Activated naive CD8-positive, alpha-beta T cell treated with anti-CD3 and anti-CD28 coated beads, Interleukin-2, amount 10 ng/mL, durations not matched to agents 7 days and 5 days (primary cell): ENCODE measurements around the gene SPOCD1. TPM values are rescaled to one million over a fixed set of nuclear protein-coding genes. Genes with fewer than 3 reads are reported as not detected.
A peak's percentile ranks its signal among the peaks of the same experiment; 100 is the strongest.

Experiments used
- ATAC-seq: fragments of 150-1000 bp; cut with Tn5 transposase; one replicate; pipeline ENCODE4 v1.10.0; 2021; ENCODE audit warnings: low read depth, moderate library complexity
- POLR2A ChIA-PET: fragments of 350-600 bp; sonication (Branson Sonifier 250); formaldehyde crosslinking; loops from one replicate; lab custom pipeline; 2021; ENCODE audit warnings: antibody characterized with exemption; lab: Charles Lee
- DNase-seq: peaks from one replicate; pipeline ENCODE4 v3.0.0; 2021
- H3K27ac Mint-ChIP-seq: one replicate; pipeline ENCODE4 v1.8.0; 2022; ENCODE audit warnings: mild to moderate bottlenecking, mixed read lengths
- H3K27me3 Mint-ChIP-seq: one replicate; pipeline ENCODE4 v1.8.0; 2022; ENCODE audit warnings: mild to moderate bottlenecking, moderate library complexity, mixed read lengths
- H3K36me3 Mint-ChIP-seq: one replicate; pipeline ENCODE4 v1.8.0; 2021; ENCODE audit warnings: mild to moderate bottlenecking, mixed read lengths
- H3K4me1 Mint-ChIP-seq: one replicate; pipeline ENCODE4 v1.8.0; 2021; ENCODE audit warnings: mixed read lengths
- H3K4me3 Mint-ChIP-seq: one replicate; pipeline ENCODE4 v1.8.0; 2022; ENCODE audit warnings: mild to moderate bottlenecking, moderate library complexity, mixed read lengths
- H3K9me3 Mint-ChIP-seq: one replicate; pipeline ENCODE4 v1.8.0; 2021; ENCODE audit warnings: mixed read lengths
- total RNA-seq, 2 experiments: library from RNA; stranded (reverse); gene quantifications; one replicate each; pipeline ENCODE4 v1.2.3, GENCODE V29; 2021

Gene SPOCD1
- total RNA-seq, 2 experiments from 2014 or later, result 0.34 to 0.36 TPM

DNA sequence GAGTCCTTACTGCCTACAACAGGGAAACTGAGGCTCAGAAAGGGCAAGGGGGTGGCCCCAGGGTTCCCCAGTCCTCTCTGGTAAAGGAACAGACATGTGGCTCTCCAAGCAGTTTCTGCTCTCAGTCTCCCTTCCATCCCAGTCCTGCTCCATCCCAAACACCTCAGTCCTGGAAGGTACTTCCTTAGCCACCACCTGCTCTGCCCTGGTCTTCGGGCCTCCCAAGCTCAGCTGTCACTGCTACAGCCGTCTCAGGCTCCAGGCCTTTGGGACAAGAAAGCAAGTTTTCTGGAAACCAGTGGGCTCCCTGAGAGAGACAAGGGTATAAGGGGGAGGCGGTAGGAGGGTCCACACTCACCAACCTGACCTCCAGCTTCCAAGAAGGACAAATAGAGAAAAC lies 28.6 kb downstream of the SPOCD1 start:
- Mint-ChIP-seq H3K36me3 (no peaks in the 10 kb centered on the region), H3K27me3 (no peaks in the 10 kb centered on the region), H3K9me3 (no peaks in the 10 kb centered on the region), H3K4me3 (peak overlapping the region; percentile 86), H3K27ac (no peak overlapping the region), H3K4me1 (peaks cover 14% of the 10 kb centered on the region)
- DNase-seq (peak; percentile 29), ATAC-seq (no peak)
- POLR2A ChIA-PET, result interaction anchor here (1.0 kb wide), 1 partner anchor 27 kb away, joined by 3 read pairs; no protein-coding TSS in a partner anchor

DNA sequence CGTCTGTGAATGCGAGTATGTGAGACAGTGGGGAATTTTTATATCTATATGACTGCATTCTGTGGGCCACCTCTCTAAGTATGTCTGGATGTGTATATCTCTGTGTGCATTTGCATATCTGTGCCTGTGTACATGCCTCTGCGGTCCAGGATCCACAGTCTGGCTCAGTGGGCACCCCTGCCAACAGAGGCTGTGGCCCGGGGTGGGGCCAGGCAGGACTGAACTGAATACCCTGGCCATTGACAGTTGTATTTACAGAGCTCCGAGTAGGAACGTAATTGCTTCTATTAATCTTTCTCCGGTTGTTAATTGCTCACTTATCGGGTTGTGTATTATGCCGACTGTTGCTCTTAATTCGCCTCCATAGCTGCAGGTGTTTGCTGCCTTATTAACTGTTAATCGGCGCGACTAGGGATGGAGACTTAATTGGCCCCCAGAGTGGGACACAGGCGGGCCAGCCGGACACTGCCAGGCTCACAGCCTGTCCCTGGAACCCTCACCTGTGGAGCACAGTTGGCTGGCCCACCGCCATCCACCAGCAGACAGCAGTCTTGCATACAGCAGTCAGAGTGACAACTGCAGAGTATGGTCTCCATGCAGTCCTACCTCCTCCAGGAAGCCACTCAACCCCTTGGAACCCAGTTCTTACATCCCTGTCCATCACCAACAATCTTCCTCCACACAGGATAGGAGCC lies 29.3 kb downstream of the SPOCD1 start:
- peak; percentile 30 for DNase-seq
- H3K4me1 Mint-ChIP-seq, result peaks cover 14% of the 10 kb centered on the region
- H3K27ac Mint-ChIP-seq, result no peak overlapping the region
- no peak for ATAC-seq
- no peak overlapping the region for H3K4me3 Mint-ChIP-seq
- H3K36me3 Mint-ChIP-seq, result no peaks in the 10 kb centered on the region
- no peaks in the 10 kb centered on the region for H3K27me3 Mint-ChIP-seq
- POLR2A ChIA-PET, result no interaction called here
- H3K9me3 Mint-ChIP-seq, result no peaks in the 10 kb centered on the region

DNA sequence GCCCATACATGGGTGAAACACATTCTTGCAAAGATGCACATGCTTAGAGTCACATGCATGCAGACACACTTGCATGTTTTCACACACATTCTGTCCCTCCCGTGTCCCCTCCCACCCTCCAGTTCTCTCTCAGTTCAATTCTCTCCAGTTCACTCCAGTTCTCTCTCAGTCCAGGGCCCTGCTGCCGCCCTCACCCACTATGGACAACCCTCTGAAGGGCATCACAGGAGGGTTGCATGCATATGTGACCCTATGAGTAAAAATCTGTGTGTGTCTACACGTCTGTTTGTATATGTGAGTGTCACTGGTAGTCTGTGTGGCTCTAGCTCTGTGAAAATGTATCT lies 29.9 kb downstream of the SPOCD1 start:
- peaks cover 14% of the 10 kb centered on the region for H3K4me1 Mint-ChIP-seq
- no peaks in the 10 kb centered on the region for H3K27me3 Mint-ChIP-seq
- no peak overlapping the region for H3K4me3 Mint-ChIP-seq
- H3K36me3 Mint-ChIP-seq, result no peaks in the 10 kb centered on the region
- ATAC-seq (no peak), DNase-seq (no peak)
- POLR2A ChIA-PET, result no interaction called here
- no peaks in the 10 kb centered on the region for H3K9me3 Mint-ChIP-seq
- H3K27ac Mint-ChIP-seq, result no peak overlapping the region

DNA sequence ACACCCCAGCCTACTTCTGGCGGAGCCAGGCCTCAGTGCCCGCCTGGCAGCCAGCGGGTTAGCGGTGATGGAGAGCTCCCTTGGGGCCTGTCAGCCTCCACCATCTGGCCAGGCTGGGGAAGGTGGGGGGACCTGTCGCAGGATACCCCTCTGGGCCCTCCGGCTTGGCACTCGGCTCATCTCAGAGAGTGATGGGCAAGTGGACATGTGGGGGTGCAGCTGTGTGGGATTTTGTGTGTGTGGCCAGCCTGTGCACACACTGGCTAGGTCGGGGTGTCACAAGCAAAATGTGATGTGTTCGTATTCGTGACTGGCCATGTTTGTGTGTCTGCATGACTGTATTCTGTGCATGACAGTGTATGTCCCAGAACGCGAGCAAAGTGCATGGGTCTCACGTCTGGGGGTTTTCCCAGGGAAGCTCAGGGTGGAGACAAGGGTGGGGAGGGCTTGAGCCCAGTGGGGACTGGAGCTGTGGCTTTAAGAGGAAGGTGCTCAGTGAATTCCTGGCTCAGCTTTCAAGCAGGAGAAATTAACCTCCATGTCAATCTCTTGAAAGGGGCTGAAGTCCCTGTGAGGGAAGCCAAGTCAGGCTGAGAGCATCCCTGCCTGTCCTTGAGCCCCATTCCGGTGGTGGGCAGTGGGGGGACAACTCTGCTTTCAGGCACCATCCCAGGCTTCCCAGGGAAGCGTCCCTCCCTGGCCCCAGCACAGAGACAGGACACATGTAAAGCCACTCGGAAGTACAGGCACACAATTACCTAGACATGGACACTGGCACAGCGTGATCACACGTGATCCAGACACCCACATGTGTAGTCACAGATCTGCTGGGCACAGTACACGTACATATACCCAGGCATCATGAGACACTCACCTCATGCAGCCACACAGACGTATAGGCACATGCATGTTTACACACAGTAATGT lies 30.5 kb downstream of the SPOCD1 start:
- ATAC-seq (no peak), DNase-seq (peak; percentile 24)
- Mint-ChIP-seq H3K36me3 (no peaks in the 10 kb centered on the region), H3K27ac (no peak overlapping the region), H3K9me3 (no peaks in the 10 kb centered on the region), H3K4me3 (no peak overlapping the region), H3K27me3 (no peaks in the 10 kb centered on the region), H3K4me1 (peaks cover 14% of the 10 kb centered on the region)
- POLR2A ChIA-PET, result no interaction called here

DNA sequence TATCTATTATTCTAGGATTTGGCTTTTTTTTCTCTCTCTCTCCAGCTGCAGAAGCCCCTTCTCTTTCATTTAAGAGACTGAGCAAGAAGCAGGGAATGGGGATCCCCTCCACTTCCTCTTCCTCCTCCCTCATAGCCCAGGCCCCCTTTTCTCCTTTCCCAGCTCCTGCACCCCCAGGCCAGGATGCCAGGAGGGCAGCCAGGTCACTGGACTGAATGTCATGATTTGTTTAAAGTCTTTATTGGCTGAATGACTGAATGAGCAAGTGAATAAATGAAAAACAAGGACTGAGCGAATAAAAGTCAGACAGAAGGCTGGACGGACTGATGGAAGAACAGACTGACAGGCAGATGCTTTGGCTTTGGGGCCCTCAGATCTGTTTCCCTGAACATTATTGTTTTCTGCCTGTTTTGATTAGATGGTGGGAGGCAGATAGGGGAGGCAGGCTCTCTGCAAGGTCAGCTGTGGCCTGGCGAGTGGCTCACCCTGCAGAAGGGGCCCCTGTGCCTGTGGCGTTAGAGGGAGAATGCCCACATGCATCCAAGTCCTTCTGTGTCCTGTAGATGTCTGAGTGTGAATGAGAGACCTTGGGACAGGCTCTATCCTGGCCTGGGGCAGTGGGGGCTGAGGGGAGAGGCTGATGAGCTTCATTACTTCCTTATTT lies 31.3 kb downstream of the SPOCD1 start:
- Mint-ChIP-seq H3K9me3 (no peaks in the 10 kb centered on the region), H3K36me3 (no peaks in the 10 kb centered on the region), H3K4me3 (no peak overlapping the region), H3K27ac (no peak overlapping the region), H3K4me1 (peaks cover 9% of the 10 kb centered on the region), H3K27me3 (no peaks in the 10 kb centered on the region)
- DNase-seq (peak; percentile 20), ATAC-seq (no peak)
- POLR2A ChIA-PET, result no interaction called here

DNA sequence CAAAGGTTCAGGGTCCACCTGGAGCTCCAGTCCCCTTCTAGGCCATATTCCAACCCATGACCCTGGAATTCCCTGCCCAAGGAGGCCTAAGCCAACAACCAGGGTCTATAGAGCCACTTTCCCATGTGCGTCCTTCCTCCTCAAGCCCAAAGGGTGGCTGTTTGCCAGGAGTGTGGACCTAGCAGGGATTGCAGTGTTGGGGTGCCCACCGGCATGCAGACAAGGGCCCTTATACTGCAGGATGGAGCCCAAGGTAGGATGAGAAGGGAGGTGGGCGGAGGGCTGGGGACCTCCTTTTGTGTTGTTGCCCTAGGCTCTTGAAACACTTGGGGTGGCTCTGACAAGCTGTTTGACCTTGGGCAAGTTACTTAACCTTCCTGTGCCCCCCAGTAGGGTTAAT lies 32.0 kb downstream of the SPOCD1 start:
- no peaks in the 10 kb centered on the region for H3K9me3 Mint-ChIP-seq
- POLR2A ChIA-PET, result no interaction called here
- DNase-seq (peak; percentile 16), ATAC-seq (no peak)
- H3K27me3 Mint-ChIP-seq, result peaks cover 3% of the 10 kb centered on the region
- no peak overlapping the region for H3K4me3 Mint-ChIP-seq
- no peaks in the 10 kb centered on the region for H3K36me3 Mint-ChIP-seq
- H3K27ac Mint-ChIP-seq, result no peak overlapping the region
- peaks cover 7% of the 10 kb centered on the region for H3K4me1 Mint-ChIP-seq

DNA sequence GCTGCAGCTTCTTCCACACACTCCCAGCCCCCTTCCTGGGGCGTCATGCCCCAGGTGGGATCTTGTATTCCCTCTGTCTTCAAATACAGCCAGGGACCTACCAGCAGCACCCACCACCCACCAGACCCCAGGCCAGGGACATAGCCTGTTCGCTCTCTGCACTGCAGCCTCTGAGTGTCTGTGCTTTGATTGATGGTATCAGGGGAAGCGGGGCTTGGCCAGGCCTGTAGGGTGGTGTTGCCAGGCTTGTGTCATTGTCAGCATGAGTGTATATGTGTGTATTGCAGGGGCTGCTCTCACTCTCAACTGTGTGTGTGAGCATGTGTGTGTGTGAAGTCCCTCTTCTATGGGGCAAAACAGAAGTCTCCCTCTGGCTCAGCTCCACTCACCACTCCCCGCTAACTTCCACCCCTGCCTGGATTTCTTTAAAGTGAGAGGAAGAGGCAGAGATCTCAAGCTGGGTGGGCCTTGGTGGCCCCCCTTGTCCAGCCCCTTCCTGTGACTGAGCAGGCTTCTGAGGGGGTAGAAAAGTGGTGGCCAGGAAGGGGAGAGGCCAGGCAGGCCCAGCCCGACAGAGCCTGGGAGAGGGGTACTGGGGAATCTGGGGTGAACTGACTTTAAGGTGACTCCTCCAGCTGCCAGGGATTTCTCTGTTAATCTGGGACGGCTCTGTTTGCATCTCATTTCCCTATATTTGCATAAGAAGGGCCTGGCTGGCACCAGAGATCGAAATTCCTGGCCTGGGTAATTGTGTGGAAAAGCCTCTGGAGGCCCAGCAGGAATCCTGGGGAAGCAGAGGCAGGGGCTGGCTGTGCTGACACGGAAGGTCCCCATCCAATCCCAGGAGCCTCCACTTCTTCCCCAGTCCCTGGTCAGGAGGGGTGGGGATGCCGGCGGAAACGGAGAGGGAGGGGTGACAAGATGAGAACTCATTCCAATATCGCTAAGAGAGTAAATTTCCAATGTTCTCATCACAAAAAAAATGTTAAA lies 33.1 kb downstream of the SPOCD1 start:
- ATAC-seq (no peak), DNase-seq (no peak)
- Mint-ChIP-seq H3K27me3 (peaks cover 3% of the 10 kb centered on the region), H3K4me3 (no peak overlapping the region), H3K27ac (no peak overlapping the region), H3K4me1 (peaks cover 2% of the 10 kb centered on the region), H3K36me3 (no peaks in the 10 kb centered on the region), H3K9me3 (no peaks in the 10 kb centered on the region)
- POLR2A ChIA-PET, result no interaction called here

DNA sequence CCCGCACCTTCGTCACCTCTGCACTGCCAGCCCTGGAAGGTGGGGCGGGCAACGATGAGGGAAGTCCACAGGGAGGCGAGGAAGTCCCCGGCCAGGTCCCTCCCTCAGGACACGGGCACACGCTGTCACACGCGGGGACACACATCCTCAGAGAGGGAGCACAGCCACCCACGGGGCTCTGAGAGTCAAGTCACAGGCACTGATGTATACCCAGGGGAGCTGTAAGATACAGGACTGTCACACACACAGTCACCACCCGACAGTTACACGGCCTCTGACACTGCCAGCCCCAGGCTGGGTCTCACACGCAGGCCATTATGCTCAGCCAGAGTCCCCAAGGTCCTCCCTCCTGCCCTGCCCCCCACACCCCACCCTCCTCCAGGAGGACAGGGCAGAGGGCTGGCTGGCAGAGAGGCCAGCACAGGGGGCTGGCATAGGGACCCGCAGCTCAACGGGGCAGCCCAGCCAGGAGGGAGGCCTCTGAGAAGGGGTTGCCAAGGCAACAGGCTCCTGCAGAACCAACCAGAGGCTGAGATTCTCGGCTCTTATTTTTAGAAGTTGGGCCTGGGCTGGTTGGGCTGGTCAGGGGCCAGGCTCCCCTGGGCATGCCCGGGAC lies 34.0 kb downstream of the SPOCD1 start:
- ATAC-seq (no peak), DNase-seq (no peak)
- H3K27ac Mint-ChIP-seq, result no peak overlapping the region

DNA sequence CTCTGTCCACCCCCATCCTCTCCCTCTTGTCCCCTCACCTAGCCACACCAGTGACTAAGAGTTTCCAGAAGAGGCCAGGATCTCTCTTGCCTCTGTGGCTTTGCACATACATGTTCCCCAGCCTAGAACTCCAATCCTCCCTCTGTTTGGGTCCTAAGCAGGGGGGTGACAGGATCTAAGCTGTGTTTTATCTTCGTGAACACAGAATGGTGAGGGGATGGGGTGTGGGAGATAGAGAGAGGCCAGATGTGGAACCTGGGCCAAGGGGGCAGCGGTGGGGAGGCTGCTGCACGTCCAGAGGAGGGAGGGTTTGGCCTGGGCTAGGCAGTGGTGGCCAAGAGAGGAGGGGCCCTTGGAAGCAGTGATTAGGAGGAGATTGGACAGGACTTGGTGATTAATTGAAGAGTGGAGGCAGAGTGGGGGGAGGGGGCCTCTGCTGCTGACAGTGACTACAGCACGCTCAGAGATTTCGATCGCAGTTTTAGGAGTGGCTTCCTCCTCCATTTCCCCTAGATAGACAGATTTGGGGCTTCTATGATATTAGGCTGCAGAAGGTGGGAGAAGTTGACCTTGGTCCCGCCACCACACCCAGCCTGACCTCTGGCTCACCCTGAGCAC lies 34.6 kb downstream of the SPOCD1 start:
- H3K27me3 Mint-ChIP-seq, result peaks cover 17% of the 10 kb centered on the region
- no peak for ATAC-seq
- H3K27ac Mint-ChIP-seq, result no peak overlapping the region
- no peaks in the 10 kb centered on the region for H3K9me3 Mint-ChIP-seq
- H3K36me3 Mint-ChIP-seq, result no peaks in the 10 kb centered on the region
- H3K4me3 Mint-ChIP-seq, result no peak overlapping the region
- no peak for DNase-seq
- H3K4me1 Mint-ChIP-seq, result no peaks in the 10 kb centered on the region
- POLR2A ChIA-PET, result no interaction called here

More for the DNA sequence above, 34.0 kb downstream of the SPOCD1 start:
- no peaks in the 10 kb centered on the region for H3K36me3 Mint-ChIP-seq
- no peaks in the 10 kb centered on the region for H3K4me1 Mint-ChIP-seq
- no peaks in the 10 kb centered on the region for H3K9me3 Mint-ChIP-seq
- H3K27me3 Mint-ChIP-seq, result peaks cover 11% of the 10 kb centered on the region
- POLR2A ChIA-PET, result no interaction called here
- no peak overlapping the region for H3K4me3 Mint-ChIP-seq

DNA sequence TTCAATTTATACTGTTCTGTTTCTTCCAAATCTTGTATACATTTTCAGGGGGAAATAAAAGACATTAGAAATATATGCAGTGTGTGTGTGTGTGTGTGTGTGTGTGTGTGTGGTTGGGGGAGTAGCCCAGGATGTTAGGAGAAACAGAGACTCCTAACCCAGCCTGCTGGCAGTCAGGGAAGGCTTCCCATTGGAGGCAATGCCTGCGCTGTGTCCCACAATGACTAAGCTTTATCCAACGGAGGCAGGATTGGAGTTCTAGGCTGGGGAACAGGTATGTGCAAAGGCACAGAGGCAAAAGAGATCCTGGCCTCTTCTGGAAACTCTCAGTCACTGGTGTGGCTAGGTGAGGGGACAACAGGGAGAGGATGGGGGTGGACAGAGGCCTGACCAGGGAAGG lies 35.2 kb downstream of the SPOCD1 start:
- H3K4me3 Mint-ChIP-seq, result no peak overlapping the region
- peaks cover 19% of the 10 kb centered on the region for H3K27me3 Mint-ChIP-seq
- H3K9me3 Mint-ChIP-seq, result no peaks in the 10 kb centered on the region
- H3K36me3 Mint-ChIP-seq, result no peaks in the 10 kb centered on the region
- no peak for DNase-seq
- POLR2A ChIA-PET, result interaction anchor here (1.3 kb wide), 1 partner anchor 9 kb away, joined by 4 read pairs; no protein-coding TSS in a partner anchor
- H3K4me1 Mint-ChIP-seq, result no peaks in the 10 kb centered on the region
- no peak overlapping the region for H3K27ac Mint-ChIP-seq
- ATAC-seq, result no peak

DNA sequence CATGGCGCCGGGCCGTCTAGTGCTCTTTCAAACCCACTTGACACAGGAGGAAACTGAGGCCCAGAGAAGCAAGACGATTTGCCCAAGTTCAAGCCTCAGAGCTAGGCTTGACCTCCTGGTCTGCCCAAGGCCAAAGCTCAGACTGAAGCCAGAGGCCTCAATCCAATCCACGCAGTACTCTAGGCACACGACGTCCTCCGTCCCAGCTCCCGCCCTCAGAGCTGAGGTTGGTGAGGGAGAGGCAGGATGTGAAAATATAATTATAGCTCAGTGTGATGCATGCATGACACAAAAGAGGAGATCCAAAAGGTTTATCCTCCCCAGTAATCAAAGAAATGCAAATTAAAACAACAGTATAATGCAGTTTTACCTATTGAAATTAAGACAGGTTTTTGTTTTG lies 36.1 kb downstream of the SPOCD1 start:
- no peaks in the 10 kb centered on the region for H3K36me3 Mint-ChIP-seq
- POLR2A ChIA-PET, result interaction anchor here (1.1 to 1.3 kb wide), 2 partner anchors 10 to 19 kb away, joined by 3 to 4 read pairs; no protein-coding TSS in a partner anchor
- no peak overlapping the region for H3K27ac Mint-ChIP-seq
- no peaks in the 10 kb centered on the region for H3K4me1 Mint-ChIP-seq
- H3K27me3 Mint-ChIP-seq, result peaks cover 28% of the 10 kb centered on the region
- DNase-seq (no peak), ATAC-seq (no peak)
- no peaks in the 10 kb centered on the region for H3K9me3 Mint-ChIP-seq
- H3K4me3 Mint-ChIP-seq, result no peak overlapping the region
